GM19438 (cell line): ENCODE results near the gene TMEM167B.
"Not testable (repeated sequence)": the region's sequence is repeated elsewhere in the genome, so short reads cannot be mapped to it uniquely, and the experiment has no call there.

ENCODE experiments used
- ATAC-seq: cut with Tn5 transposase; IDR thresholded peaks from one replicate; pipeline ENCODE4 v1.9.1; 2021; ENCODE audit warnings: low read depth; ENCODE audit not compliant: unreplicated experiment

TMEM167B gene

DNA sequence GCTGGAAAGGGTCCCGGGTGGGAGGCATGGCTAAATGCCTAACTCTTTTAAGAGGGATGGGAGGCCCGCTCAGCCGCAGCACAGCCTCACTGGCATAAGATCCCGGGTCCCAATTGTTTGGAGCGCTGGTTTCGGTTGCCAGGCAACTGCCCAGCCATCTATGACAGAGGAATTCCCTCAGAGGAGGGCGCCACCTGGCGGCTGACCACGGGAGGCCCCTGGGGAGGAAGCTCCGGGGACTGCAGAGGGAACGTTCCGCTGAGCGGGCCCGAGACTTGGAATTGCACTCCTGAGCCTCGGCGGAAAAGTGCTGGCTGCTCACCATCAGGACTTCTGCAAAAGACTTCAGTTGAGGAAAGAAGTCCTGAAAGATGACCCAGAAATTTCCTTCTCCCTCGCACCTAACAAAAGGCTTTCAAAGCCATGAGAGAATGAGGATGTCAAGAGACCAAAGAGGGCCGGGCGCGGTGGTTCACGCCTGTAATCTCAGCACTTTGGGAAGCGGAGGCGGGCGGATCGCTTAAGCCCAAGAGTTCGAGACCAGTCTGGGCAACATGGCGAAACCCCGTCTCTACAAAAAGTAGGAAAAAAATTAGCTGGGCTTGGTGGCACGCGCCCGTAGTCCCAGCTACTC lies 22.2 kb downstream of the TMEM167B start:
- peak; percentile 58 for ATAC-seq

DNA sequence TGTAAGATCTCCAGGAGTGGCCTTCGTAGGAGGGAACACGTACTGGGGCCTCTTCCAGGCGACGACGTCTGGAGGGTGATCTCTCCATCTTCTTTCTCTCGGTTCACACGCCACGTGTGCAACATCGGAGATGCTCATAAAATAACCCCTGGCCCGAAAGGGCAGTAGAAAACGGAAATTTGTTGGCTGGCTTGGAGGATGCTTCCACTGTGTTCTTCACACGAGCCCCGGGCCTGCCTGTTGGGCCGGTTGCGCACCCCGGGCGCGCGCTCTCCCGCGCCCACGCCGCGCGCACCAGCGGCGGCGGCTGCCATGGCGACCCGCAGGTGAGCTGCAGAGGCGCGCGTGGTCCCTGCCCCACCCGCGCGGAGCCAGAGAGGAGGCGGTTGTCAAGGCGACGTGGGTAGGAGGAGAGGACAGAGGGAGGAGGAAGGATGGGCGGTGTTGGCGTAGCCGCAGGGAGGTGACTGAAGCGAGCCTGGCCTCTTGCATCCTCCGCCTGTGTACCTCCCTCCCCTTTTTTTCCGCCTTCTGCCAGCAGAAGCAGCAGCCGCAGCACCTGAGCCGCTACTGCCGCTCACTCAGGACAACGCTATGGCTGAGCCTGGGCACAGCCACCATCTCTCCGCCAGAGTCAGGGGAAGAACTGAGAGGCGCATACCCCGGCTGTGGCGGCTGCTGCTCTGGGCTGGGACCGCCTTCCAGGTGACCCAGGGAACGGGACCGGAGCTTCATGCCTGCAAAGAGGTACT lies 23.2 kb downstream of the TMEM167B start, which contains the start of gene ELAPOR1:
Gene ELAPOR1, plus strand, starts transcription at position 526 of the 752 bp plus-strand sequence. Its CDS starts 69 bp downstream, at position 595.
- ATAC-seq = peak; percentile 61

DNA sequence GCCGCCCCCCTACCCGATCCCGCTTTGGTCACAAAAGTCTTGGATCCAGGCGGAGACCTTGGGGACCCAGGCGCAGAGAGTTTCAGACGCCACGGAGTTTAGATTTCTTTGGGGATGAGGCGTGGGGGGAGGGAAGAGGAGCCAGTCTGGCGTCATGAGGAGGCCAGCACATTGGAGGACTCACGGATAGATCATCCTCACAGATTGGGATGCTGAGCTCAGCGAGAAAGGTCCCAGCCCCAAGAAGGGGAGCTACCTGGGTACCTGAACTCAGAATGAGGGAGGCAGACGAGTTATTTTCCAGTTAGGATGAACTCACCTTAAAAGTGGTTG lies 23.7 kb downstream of the TMEM167B start:
- no peak for ATAC-seq

DNA sequence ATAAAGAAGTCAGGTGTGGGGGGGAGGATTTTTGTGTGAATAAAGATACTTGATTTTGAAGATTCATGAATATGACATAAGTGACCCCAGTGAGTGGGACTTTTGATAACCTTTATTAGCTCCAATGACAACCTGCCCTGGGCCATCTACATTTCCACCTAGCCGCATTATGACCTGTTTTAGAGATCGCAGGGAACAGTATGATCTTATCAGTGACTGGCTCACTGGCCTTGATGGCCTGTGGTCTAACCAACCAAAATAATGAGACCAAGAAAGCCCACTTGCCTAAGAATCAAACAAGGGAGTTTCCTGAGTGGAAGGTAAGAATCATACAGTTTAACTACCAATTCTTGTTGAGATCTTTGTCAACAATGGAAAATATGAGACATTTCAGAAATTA lies 25.1 kb downstream of the TMEM167B start:
- no peak for ATAC-seq

DNA sequence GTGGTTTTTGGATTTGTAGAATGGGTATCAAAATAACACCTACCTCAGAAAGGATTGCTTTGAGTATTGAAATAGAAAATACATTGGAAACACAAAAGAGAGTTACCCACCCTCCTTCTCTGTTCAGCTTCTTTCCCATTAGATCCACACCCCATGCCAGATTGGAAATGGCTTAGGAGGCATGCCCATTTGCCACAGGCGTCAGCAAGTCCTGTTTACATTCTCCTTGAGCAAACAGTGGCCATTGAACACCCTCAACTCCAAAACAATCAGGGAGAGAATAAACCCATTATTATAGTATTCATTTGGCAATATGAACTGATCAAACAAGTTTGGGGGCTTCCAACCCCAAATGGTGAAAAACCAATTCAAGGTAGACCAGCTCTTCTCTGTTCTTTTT lies 25.7 kb downstream of the TMEM167B start:
- ATAC-seq = no peak

DNA sequence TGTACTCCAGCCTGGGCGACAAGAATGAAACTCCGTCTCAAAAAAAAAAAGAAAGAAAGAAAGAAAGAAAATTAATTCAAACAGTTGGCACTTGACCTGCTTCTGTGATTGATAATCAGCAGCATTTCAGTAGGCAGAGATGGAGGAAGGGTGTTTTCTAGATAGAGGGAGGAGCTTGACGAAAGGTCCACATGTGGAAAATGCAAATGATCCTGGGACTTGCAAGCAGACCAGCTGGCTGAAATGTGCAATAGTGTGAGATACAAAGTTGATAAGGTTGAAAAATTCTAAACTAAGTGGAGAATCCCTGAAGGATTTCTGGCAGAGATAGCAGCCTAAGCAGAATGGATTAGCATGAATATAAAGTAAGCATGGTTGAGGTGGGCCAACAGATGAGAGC lies 27.5 kb downstream of the TMEM167B start:
- ATAC-seq = no peak

DNA sequence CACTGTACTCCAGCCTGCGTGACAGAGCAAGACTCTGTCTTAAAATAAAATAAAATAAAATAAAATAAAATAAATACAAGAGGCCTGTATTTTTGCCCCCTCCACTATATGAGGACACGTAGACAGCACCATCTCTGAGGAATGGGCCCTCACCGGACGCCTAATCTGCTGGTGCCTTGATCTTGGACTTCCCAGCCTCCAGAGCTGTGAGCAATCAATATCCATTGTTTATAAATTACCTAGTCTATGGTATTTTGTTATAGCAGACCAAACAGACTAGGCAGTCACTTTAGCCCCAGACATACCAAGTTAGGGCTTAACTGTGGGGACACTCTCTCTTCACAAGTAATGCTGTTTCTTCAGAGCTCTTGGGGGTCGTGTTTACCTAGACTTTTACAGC lies 29.8 kb downstream of the TMEM167B start:
- no peak for ATAC-seq

DNA sequence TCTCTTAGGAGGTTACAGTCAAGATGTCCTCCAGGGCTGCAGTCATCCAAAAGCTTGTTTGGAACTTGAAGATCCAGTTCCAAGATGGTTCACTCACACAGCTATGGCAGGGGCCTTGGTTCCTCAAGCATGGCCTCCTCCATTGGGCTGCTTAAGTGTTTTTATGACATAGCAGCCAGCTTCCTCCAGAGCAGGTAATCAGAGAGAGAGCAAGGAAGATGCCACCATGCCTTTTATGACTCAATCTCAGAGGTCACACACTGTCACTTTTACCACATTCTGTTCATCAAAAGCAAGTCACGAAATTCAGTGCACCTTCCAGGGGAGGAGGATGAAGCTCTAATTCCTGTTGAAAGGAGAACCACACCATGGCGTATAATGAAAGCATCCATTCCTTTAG lies 40.5 kb downstream of the TMEM167B start:
- no peak for ATAC-seq

DNA sequence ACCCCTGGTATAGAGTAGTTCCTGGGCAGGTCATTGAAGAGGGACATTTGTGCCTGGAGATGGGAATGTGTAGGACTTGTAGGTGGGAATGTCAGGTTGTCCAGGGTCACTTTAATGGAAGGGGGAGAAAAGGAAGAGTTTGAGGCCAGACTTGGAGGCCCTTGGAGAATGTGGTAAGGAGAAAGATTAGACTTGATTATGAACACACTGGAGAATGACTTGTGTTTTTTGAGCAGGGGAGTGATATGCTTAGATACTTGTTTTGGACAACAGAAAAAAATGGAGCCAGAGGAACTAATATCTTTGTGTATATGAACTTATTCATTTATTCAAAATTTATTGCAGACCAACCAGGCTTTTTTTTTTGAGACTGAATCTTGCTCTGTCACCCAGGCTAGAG lies 41.2 kb downstream of the TMEM167B start:
- no peak for ATAC-seq

DNA sequence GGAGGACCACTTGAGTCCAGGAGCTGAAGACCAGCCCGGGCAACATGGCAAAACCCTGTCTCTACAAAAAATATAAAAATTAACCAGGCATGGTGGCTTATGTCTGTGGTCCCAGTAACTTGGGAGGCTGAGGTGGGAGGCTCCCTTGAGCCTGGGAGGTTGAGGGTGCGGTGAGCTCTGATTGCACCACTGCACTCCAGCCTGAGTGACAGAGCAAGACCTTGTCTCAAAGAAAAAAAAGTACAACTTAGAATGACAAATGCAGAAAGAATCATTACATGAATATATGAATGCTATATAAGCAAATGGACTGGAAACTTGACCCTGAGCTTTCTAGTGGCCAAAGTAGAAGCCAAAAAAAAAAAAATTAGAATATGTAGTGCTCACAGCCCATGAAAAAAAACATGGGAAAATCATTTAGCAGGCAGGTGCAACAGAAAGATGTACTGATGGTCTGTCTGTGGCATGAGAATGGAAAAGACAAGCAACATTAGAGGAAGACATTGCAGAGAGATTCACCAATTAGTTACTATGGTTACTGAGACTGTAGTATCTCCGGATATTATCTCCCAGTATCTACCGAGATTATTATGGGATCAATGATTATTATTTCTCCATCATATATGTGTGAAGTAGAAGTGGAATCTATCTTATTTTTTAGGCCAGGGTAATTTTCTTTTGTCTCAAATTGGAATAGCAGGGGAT lies 42.6 kb downstream of the TMEM167B start:
- no peak for ATAC-seq

DNA sequence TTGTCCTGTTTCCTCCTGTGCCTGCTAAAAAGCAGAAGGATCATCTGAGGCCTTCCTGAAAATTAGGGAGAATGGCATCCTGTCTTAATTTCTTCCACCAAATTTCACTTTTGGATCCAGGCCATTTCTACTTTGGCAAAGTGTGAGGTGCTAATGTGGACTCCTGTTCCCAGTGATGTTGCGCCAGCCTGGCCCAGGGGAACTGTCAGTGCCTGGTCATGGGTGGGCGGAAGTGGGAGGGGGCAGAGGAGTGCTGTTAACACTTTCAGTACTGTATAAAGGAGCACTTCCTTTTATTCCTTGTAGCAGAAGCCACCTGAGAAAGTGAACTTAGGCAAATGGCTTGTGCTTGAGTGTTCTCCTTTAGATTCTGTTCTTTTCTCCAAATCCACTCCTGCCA lies 43.3 kb downstream of the TMEM167B start:
- ATAC-seq = no peak

DNA sequence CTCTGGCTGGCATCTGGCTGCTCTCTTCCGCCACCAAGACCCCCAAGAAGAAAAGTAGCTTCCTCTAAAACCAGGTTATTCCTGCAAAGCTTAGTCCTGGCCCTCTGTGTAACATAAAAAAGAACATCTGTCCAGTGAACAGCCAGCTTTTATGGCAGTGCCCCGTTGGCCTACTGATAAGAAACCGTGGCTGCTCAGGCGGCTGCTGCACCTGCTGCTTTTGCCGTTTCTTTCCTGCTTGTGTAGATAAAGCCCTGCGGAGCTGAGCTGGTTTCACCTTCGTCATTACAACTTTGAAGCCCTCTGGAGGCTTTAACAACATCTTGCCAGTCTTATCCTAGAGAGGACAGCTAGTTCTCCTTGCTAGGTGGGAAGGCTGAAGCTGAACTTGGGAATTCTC lies 43.9 kb downstream of the TMEM167B start:
- no peak for ATAC-seq

DNA sequence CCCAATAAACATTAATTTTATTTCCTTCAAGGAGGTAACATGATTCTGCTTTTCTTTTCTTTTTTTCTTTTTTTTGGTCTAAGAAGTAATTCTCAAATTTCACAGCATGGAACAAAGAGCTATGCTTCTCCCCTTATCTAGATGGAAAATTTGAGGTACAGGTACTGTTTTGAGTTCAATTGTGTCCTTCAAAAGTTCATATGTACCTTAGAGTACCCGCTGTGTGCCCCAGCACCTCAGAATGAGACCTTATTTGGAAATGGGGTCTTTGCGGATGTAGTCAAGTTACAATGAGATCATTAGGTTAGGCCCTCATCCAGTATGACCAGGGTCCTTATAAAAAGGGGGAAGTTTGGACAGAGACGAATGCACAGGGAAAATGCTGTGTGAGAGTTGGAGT lies 45.4 kb downstream of the TMEM167B start:
- ATAC-seq = no peak

DNA sequence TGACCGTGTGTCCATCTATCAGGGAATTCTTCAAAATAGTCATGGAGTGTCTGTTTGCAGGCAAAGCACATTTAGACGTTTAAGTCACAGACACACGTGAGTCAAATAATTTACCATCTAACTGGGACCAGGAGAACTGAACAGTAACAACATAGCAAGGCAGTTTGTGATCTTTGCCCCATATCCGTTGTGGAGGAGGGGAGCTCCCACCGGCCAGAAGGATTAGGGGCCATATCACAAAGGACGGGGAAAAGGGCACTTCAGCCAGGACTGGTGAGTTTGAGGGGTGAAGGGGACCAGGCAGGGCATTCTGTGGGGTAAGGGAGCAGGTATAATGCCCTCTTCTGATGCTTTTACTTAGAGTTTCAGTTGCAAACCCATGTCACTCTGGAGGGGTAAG lies 46.2 kb downstream of the TMEM167B start:
- ATAC-seq = no peak

DNA sequence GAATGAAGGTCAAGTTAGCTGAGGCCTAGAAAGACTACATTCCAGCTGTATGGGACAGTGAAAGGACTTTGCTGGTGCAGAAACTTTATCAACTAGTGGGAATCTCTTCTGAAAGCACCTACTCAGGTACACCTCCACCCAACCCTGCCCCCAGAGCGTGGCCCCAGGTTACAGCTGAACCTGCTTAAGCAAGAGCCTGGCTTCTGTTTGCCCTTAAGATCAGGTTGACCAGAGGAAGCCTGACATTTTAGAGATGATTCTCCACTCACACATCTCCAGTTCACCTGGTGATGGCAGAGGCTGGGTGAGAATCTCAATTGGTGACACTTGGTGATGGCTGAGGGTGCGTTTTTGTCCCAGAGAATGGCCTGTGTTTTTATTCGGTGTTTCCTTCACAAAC lies 47.4 kb downstream of the TMEM167B start:
- no peak for ATAC-seq

DNA sequence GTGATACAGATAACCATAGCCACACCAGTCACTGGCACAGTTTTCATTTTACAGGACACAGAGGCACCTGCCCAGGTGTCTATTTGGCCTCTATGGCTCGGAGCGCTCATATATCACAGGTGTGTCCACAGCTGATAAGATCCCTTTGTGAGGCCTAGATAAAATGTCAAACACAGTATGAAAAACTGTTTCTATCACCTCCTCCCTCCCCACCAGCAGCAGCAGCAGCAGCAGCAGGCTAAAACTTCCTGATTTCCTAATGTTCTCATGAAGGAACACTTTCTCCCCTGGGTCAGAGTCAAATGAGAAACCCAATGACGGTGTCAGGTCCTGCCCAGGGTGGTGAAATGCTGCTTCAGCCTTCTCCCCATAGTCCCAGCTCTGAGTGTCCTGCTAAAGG lies 47.8 kb downstream of the TMEM167B start:
- ATAC-seq = no peak

DNA sequence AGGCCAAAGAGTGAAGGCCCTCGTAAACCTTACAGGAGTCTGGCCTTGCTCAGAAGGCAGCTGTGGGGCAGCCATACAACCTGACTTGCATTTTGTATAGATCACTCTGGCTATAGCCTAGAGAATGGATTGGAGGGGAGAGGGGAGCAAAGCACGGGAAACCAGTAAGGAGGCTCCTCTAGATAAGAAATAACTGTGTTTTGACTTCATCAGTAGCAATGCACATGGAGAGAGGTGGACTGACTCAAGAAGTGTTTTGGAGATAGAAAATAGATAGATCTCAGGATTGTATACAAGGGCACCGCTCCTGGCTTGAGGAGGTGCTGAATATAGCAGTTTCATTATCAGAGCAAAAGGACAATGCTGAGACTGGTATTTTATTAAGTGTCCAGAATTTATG lies 49.8 kb downstream of the TMEM167B start:
- ATAC-seq = no peak

DNA sequence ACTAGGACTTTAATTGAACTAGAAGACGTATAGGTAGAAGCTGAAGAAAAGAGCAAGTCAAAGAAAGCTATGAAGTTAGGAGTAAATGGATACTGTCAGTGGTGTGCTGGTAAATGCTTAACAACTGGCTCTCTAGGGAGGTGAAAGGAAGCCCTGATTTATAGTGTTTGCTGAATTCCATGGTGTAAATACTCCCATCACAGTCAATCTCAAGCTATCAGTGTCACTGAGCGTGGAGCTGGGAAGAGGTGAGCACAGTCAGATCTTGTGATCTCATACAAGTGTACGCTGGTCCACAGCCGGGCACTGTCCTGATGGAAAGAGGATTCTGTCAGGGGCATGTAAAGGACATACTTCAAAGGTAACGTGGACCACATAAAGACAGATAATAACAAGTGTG lies 51.7 kb downstream of the TMEM167B start:
- no peak for ATAC-seq

DNA sequence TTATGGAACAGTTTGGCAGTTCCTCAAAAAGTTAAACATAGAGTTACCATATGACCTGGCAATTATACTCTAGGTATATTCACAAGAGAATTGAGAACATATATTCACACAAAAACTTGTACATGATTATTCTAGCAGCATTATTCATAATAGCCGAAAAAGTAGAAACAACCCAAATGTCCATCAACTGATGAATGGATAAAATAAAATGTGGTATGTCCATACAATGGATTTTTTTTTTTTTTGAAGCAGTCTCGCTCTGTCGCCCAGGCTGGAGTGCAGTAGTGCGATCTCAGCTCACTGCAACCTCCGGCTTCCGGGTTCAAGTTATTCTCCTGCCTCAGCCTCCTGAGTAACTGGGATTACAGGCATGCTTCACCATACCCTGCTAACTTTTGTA lies 52.2 kb downstream of the TMEM167B start:
- ATAC-seq = not testable (repeated sequence)
